ENCODE data around the gene LRP8. TPM values are rescaled to one million over a fixed set of nuclear protein-coding genes. Genes with fewer than 3 reads are reported as not detected.

LRP8 gene
- total and polyA plus RNA-seq, 4 donors: 0.15 to 0.75 (median 0.29) TPM

GRCh38 chr1:53303243-53303642, 24.6 kb downstream of the LRP8 start (continued):
- no peak for TF ChIP-seq REST (IDR thresholded peaks at IDR 0.05)

- no peak overlapping the region for H3K9ac ChIP-seq (ENCODE audit: low read depth in 1 of 2, low read length in 2 of 2)
- H3K4me1 ChIP-seq (ENCODE audit: control insufficient read depth in 4 of 4, insufficient read depth in 4 of 4, low read length in 3 of 4): no peaks in the 10 kb centered on the region
- TF ChIP-seq ZBTB33 (IDR thresholded peaks at IDR 0.05): no peak
- TF ChIP-seq RAD21 (IDR thresholded peaks at IDR 0.05): no peak
- no peak for TF ChIP-seq YY1 (IDR thresholded peaks at IDR 0.05)
- no peak for TF ChIP-seq HNF4A (conservative IDR thresholded peaks at IDR 0.05)
- no peak for TF ChIP-seq CTCF (IDR thresholded peaks at IDR 0.05; ENCODE audit: low read depth, low read length, missing input control)
- TF ChIP-seq FOXA1 (IDR thresholded peaks at IDR 0.05): no peak
- no peak for TF ChIP-seq RXRA (IDR thresholded peaks at IDR 0.05)
- TF ChIP-seq ATF3 (IDR thresholded peaks at IDR 0.05): no peak
- TF ChIP-seq HNF4G (IDR thresholded peaks at IDR 0.05): no peak
- TF ChIP-seq JUND (IDR thresholded peaks at IDR 0.05): no peak
- TF ChIP-seq TAF1 (conservative IDR thresholded peaks at IDR 0.05): no peak
- no peak for TF ChIP-seq REST (IDR thresholded peaks at IDR 0.05)
- TF ChIP-seq NR2F2 (IDR thresholded peaks at IDR 0.05): no peak
- TF ChIP-seq GABPA (IDR thresholded peaks at IDR 0.05 in 1 of 2, conservative IDR thresholded peaks at IDR 0.05 in 1 of 2): no peak
- TF ChIP-seq SP1 (IDR thresholded peaks at IDR 0.05): no peak
- no peak for TF ChIP-seq FOXA2 (IDR thresholded peaks at IDR 0.05)
- H3K27ac ChIP-seq (ENCODE audit: low read depth in 1 of 2, low read length in 2 of 2): no peak overlapping the region
- no peak overlapping the region for H3K4me3 ChIP-seq (ENCODE audit: low read depth in 1 of 3, low read length in 3 of 3)
- no peak for DNase-seq (ENCODE audit: low spot score)
- 83% methylated on average over 3 of the region's 3 CpGs for WGBS
- H3K36me3 ChIP-seq (ENCODE audit: control insufficient read depth in 4 of 4, insufficient read depth in 3 of 4, low read depth in 1 of 4, low read length in 3 of 4): no peaks in the 10 kb centered on the region
- H3K9me3 ChIP-seq (ENCODE audit: control insufficient read depth in 4 of 4, low read length in 3 of 4): no peaks in the 10 kb centered on the region
- no peaks in the 10 kb centered on the region for H3K27me3 ChIP-seq (ENCODE audit: control insufficient read depth in 4 of 4, insufficient read depth in 4 of 4, low read length in 3 of 4)
Observed at GRCh38 chr1:53299233-53299632, 28.6 kb downstream of the LRP8 start.
